HepG2 (cell line): ENCODE data around the gene OR5I1.

Experiments used
- ARID2 ChIP-seq: sonication (generic); formaldehyde crosslinking; IDR thresholded peaks from 2 replicates; pipeline ENCODE4 v1.8.1; 2022; ENCODE audit warnings: mild to moderate bottlenecking, missing genetic modification reagents, borderline replicate concordance
- CHD2 ChIP-seq: IDR thresholded peaks from 2 replicates; pipeline ENCODE4 v1.6.1; 2011; ENCODE audit warnings: low read depth, low read length, improper control_type of control experiment
- CTCF ChIP-seq: sonication (generic); formaldehyde crosslinking; IDR thresholded peaks from 2 replicates; pipeline ENCODE4 v1.5.0; 2020; ENCODE audit warnings: mild to moderate bottlenecking, missing genetic modification reagents, moderate library complexity
- EP300 ChIP-seq, 3 experiments: sonication (generic) in 1 of 3; formaldehyde crosslinking in 1 of 3; IDR thresholded peaks; 2 replicates each; pipeline versions ENCODE4 v1.5.1 to v1.6.1; 2011 to 2020; ENCODE audit warnings: low read depth in 2 of 3, low read length in 2 of 3, borderline replicate concordance in 1 of 3, improper control_type of control experiment in 1 of 3, mild to moderate bottlenecking in 1 of 3, missing genetic modification reagents in 1 of 3, moderate library complexity in 1 of 3
- EZH2 ChIP-seq: conservative IDR thresholded peaks from 2 replicates; pipeline ENCODE4 v1.6.1; 2012; ENCODE audit warnings: mild to moderate bottlenecking, low read depth, low read length, moderate library complexity
- MYPOP ChIP-seq: sonication (generic); formaldehyde crosslinking; IDR thresholded peaks from 2 replicates; pipeline ENCODE4 v1.8.1; 2023; ENCODE audit warnings: mild to moderate bottlenecking, moderate library complexity, missing genetic modification reagents
- SIX1 ChIP-seq: sonication (generic); formaldehyde crosslinking; IDR thresholded peaks from 2 replicates; pipeline ENCODE4 v1.4.0; 2020; ENCODE audit warnings: missing genetic modification reagents, borderline replicate concordance
- UBTF ChIP-seq: sonication (generic); formaldehyde crosslinking; IDR thresholded peaks from 2 replicates; pipeline ENCODE4 v1.4.0; 2020; ENCODE audit warnings: mild to moderate bottlenecking, missing genetic modification reagents
- ZKSCAN5 ChIP-seq: sonication (generic); formaldehyde crosslinking; IDR thresholded peaks from 2 replicates; pipeline ENCODE4 v1.5.1; 2020; ENCODE audit warnings: mild to moderate bottlenecking, missing genetic modification reagents
- ZNF180 ChIP-seq: sonication (generic); formaldehyde crosslinking; IDR thresholded peaks from 2 replicates; pipeline ENCODE4 v1.4.0; 2020; ENCODE audit warnings: low read depth, missing genetic modification reagents, borderline replicate concordance
- ZNF709 ChIP-seq: sonication (generic); formaldehyde crosslinking; IDR thresholded peaks from 2 replicates; pipeline ENCODE4 v1.5.0; 2020; ENCODE audit warnings: mild to moderate bottlenecking, missing genetic modification reagents

GRCh38 chr11:55936300-55936699 is at the start of gene OR5I1:
- no peak for TF ChIP-seq ZKSCAN5
- no peak for TF ChIP-seq CTCF
- no peak for TF ChIP-seq UBTF
- TF ChIP-seq EZH2: no peak
- TF ChIP-seq SIX1 (CRISPR knock-in tag): no peak
- TF ChIP-seq MYPOP (CRISPR knock-in tag): no peak
- no peak for TF ChIP-seq EP300 (IDR thresholded peaks at IDR 0.05; ENCODE audit: low read depth in 2 of 2, low read length in 2 of 2)
- no peak for TF ChIP-seq EP300 (CRISPR knock-in tag; IDR thresholded peaks at IDR 0.05; ENCODE audit: borderline replicate concordance)
- TF ChIP-seq ARID2: no peak
- no peak for TF ChIP-seq ZNF180 (CRISPR knock-in tag)
- no peak for TF ChIP-seq ZNF709 (CRISPR knock-in tag)
- no peak for TF ChIP-seq CHD2
